Neuron (in vitro differentiated cells): Measurements from ENCODE around the gene MTO1.
A peak's percentile ranks its signal among the peaks of the same experiment; 100 is the strongest.
"Not testable (repeated sequence)": the region's sequence is repeated elsewhere in the genome, so short reads cannot be mapped to it uniquely, and the experiment has no call there.

Experiments
- H2AFZ ChIP-seq: one replicate; pipeline ENCODE4 v1.6.1; 2013; ENCODE audit warnings: low read depth, mild to moderate bottlenecking, inconsistent platforms, low read length, moderate library complexity
- H3K27me3 ChIP-seq: one replicate; pipeline ENCODE4 v1.6.1; 2013; ENCODE audit warnings: low read length; ENCODE audit not compliant: insufficient read depth
- H3K36me3 ChIP-seq: one replicate; pipeline ENCODE4 v1.6.1; 2013; ENCODE audit warnings: low read length; ENCODE audit not compliant: insufficient read depth
- H3K4me1 ChIP-seq: one replicate; pipeline ENCODE4 v1.6.1; 2013; ENCODE audit warnings: low read length; ENCODE audit not compliant: insufficient read depth
- H3K4me3 ChIP-seq: 2 replicates; pipeline ENCODE4 v1.5.1; 2013; ENCODE audit warnings: mild to moderate bottlenecking, low read length, moderate library complexity
- H3K9me3 ChIP-seq: one replicate; pipeline ENCODE4 v1.6.1; 2013; ENCODE audit warnings: low read length

Gene MTO1

GRCh38 chr6:73555380-73555949 is 93.9 kb downstream of the MTO1 start:
- not testable (repeated sequence) for H3K36me3 ChIP-seq, H3K9me3 ChIP-seq, H3K4me3 ChIP-seq, H3K27me3 ChIP-seq, H2AFZ ChIP-seq
- peaks cover 24% of the 10 kb centered on the region for H3K4me1 ChIP-seq

- H3K4me3 ChIP-seq, result no peak overlapping the region
- H2AFZ ChIP-seq, result peak overlapping the region; percentile 87
- no peaks in the 10 kb centered on the region for H3K9me3 ChIP-seq
- no peaks in the 10 kb centered on the region for H3K36me3 ChIP-seq
- H3K27me3 ChIP-seq, result no peaks in the 10 kb centered on the region
- peaks cover 29% of the 10 kb centered on the region for H3K4me1 ChIP-seq
Measured at GRCh38 chr6:73556836-73557235, 95.3 kb downstream of the MTO1 start.
